Liver (tissue), 3 donors: ENCODE measurements around the gene POU6F2.

Experiments used
- JUND ChIP-seq, 2 donors: IDR thresholded peaks; 2 replicates each; pipeline ENCODE4 v1.6.1; 2016; ENCODE audit warnings: antibody characterized with exemption in 2 of 2
- RAD21 ChIP-seq, 2 donors: IDR thresholded peaks; 2 replicates each; pipeline ENCODE4 v1.6.1; 2016; ENCODE audit warnings: antibody characterized with exemption in 2 of 2, mild to moderate bottlenecking in 2 of 2
- SP1 ChIP-seq: IDR thresholded peaks from 2 replicates; pipeline ENCODE4 v1.6.1; 2018; ENCODE audit warnings: antibody characterized with exemption, mild to moderate bottlenecking
- YY1 ChIP-seq: IDR thresholded peaks from 2 replicates; pipeline ENCODE4 v1.6.1; 2016; ENCODE audit warnings: antibody characterized with exemption, mild to moderate bottlenecking
- TF ChIP-seq, protein P1 (sequence below): IDR thresholded peaks from 2 replicates; pipeline ENCODE4 v1.6.1; 2016; ENCODE audit warnings: antibody characterized with exemption, mild to moderate bottlenecking
- TF ChIP-seq, protein P2 (sequence below): fragments of 150-350 bp; IDR thresholded peaks from 2 replicates; pipeline ENCODE4 v1.5.1; 2017; ENCODE audit warnings: improper control_type of control experiment, low read depth, low read length; ENCODE audit not compliant: missing input control
- TF ChIP-seq, protein P3 (sequence below): IDR thresholded peaks from 2 replicates; pipeline ENCODE4 v1.6.1; 2016; ENCODE audit warnings: antibody characterized with exemption
- TF ChIP-seq, protein P4 (sequence below): IDR thresholded peaks from 2 replicates; pipeline ENCODE4 v1.6.1; 2016; ENCODE audit warnings: antibody characterized with exemption
- donor health status: healthy.
- donor health status: healthy.

DNA sequence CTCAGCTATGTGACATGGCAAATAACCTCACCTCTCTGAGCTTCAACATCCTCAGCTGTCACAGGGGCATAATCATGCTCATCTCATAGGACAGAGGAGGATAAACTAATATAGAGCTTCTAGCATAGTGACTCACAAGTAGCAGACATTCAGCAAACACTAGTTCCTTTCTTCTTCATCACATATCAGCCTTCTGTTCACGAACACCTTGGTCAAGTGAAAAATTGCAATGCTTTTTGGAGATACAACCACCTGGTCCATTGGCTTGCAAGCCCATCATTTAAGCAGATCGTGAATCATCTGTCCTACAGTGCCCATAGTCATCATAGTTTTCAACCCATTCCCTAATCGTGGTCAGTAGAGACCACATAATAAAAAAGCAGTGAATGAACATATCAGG, 310.6 kb downstream of the POU6F2 start:
- TF ChIP-seq YY1: no peak
- TF ChIP-seq, protein P1, sequence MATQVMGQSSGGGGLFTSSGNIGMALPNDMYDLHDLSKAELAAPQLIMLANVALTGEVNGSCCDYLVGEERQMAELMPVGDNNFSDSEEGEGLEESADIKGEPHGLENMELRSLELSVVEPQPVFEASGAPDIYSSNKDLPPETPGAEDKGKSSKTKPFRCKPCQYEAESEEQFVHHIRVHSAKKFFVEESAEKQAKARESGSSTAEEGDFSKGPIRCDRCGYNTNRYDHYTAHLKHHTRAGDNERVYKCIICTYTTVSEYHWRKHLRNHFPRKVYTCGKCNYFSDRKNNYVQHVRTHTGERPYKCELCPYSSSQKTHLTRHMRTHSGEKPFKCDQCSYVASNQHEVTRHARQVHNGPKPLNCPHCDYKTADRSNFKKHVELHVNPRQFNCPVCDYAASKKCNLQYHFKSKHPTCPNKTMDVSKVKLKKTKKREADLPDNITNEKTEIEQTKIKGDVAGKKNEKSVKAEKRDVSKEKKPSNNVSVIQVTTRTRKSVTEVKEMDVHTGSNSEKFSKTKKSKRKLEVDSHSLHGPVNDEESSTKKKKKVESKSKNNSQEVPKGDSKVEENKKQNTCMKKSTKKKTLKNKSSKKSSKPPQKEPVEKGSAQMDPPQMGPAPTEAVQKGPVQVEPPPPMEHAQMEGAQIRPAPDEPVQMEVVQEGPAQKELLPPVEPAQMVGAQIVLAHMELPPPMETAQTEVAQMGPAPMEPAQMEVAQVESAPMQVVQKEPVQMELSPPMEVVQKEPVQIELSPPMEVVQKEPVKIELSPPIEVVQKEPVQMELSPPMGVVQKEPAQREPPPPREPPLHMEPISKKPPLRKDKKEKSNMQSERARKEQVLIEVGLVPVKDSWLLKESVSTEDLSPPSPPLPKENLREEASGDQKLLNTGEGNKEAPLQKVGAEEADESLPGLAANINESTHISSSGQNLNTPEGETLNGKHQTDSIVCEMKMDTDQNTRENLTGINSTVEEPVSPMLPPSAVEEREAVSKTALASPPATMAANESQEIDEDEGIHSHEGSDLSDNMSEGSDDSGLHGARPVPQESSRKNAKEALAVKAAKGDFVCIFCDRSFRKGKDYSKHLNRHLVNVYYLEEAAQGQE: no peak
- TF ChIP-seq RAD21 (IDR thresholded peaks at IDR 0.05): no peak
- TF ChIP-seq, protein P2, sequence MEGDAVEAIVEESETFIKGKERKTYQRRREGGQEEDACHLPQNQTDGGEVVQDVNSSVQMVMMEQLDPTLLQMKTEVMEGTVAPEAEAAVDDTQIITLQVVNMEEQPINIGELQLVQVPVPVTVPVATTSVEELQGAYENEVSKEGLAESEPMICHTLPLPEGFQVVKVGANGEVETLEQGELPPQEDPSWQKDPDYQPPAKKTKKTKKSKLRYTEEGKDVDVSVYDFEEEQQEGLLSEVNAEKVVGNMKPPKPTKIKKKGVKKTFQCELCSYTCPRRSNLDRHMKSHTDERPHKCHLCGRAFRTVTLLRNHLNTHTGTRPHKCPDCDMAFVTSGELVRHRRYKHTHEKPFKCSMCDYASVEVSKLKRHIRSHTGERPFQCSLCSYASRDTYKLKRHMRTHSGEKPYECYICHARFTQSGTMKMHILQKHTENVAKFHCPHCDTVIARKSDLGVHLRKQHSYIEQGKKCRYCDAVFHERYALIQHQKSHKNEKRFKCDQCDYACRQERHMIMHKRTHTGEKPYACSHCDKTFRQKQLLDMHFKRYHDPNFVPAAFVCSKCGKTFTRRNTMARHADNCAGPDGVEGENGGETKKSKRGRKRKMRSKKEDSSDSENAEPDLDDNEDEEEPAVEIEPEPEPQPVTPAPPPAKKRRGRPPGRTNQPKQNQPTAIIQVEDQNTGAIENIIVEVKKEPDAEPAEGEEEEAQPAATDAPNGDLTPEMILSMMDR: no peak
- TF ChIP-seq, protein P3, sequence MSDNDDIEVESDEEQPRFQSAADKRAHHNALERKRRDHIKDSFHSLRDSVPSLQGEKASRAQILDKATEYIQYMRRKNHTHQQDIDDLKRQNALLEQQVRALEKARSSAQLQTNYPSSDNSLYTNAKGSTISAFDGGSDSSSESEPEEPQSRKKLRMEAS: no peak
- TF ChIP-seq JUND (IDR thresholded peaks at IDR 0.05): no peak
- no peak for TF ChIP-seq SP1
- TF ChIP-seq, protein P4, sequence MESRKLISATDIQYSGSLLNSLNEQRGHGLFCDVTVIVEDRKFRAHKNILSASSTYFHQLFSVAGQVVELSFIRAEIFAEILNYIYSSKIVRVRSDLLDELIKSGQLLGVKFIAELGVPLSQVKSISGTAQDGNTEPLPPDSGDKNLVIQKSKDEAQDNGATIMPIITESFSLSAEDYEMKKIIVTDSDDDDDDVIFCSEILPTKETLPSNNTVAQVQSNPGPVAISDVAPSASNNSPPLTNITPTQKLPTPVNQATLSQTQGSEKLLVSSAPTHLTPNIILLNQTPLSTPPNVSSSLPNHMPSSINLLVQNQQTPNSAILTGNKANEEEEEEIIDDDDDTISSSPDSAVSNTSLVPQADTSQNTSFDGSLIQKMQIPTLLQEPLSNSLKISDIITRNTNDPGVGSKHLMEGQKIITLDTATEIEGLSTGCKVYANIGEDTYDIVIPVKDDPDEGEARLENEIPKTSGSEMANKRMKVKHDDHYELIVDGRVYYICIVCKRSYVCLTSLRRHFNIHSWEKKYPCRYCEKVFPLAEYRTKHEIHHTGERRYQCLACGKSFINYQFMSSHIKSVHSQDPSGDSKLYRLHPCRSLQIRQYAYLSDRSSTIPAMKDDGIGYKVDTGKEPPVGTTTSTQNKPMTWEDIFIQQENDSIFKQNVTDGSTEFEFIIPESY: no peak
